ENCODE results near the gene TENT5C.

TENT5C gene

DNA sequence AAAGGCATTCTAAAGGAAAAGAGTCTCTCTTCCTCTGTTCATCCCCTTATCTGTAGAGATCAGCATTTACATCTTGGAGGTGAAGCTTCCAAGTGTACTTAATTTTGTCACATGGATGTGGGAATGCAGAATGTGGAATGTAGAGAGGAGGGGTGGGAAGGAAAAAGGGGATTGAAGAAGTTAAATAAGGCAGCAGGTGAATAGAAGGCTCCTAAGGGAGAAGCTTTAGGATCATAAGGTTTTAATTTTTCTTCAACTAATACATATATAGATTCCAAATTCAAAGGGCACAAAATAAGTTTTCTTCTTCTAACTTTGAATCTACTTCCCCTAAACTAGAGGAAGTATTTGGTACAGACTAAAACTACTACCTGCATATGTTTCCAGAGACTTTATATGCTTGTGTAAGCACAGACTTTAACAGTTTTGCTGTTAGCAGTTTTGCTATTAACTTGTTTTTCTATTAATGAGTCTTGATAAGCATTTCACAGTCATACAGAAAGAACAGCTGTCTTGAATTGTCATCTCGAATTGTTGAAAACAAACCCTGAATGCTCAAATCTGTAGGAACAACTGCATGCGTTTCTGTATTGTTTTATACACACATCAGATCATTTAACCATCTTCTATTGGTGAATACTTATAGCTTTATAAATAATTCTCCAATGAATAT is 12.7 kb downstream of the TENT5C start:
- Histone ChIP-seq H3K4me1 (ENCODE audit: control insufficient read depth in 2 of 2, insufficient read depth in 1 of 2, low read depth in 1 of 2, low read length in 2 of 2) (no peaks in the 10 kb centered on the region), H2AFZ (ENCODE audit: low read length) (no peak overlapping the region), H3K27ac (replicated peaks; ENCODE audit: low read length) (no peak overlapping the region), H2BK15ac (ENCODE audit: low read length) (no peak overlapping the region), H3K14ac (ENCODE audit: low read length) (no peak overlapping the region), H3K79me1 (ENCODE audit: low read depth, low read length) (no peaks in the 10 kb centered on the region), H3K4me3 (ENCODE audit: low read length in 2 of 2) (no peak overlapping the region), H3K23ac (ENCODE audit: low read depth, low read length, poor library complexity) (no peak overlapping the region), H2BK120ac (ENCODE audit: low read depth, low read length) (no peak overlapping the region), H3K27me3 (ENCODE audit: control insufficient read depth in 3 of 3, insufficient read depth in 3 of 3, low read depth in 1 of 3, low read length in 3 of 3) (peaks cover 0 to 25% (median 0%) of the 10 kb centered on the region in 3 experiments), H3K36me3 (replicated peaks in 1 of 2; ENCODE audit: control insufficient read depth in 2 of 2, insufficient read depth in 2 of 2, low read length in 2 of 2) (no peaks in the 10 kb centered on the region), H2BK5ac (ENCODE audit: low read length) (no peak overlapping the region), H4K8ac (ENCODE audit: low read depth, low read length) (no peak overlapping the region), H3K4me2 (ENCODE audit: insufficient read depth, low read length, poor library complexity, severe bottlenecking) (no peak overlapping the region), H2AK5ac (ENCODE audit: low read depth, low read length) (no peak overlapping the region), H3K9me3 (replicated peaks in 1 of 2; ENCODE audit: control insufficient read depth in 2 of 2, insufficient read depth in 1 of 2, low read depth in 1 of 2, low read length in 2 of 2) (no peaks in the 10 kb centered on the region), H3K4ac (ENCODE audit: low read length) (no peak overlapping the region), H4K91ac (ENCODE audit: low read depth, low read length, poor library complexity) (no peak overlapping the region), H3K18ac (ENCODE audit: low read length) (no peak overlapping the region), H2BK12ac (ENCODE audit: low read length) (no peak overlapping the region), H3K9ac (ENCODE audit: low read depth, low read length, poor library complexity) (no peak overlapping the region)
- no peak for DNase-seq (ENCODE audit: low spot score)
- no CpG with 5 or more reads among the region's 2 CpGs for WGBS, 2 donors (ENCODE audit: extremely low coverage in 2 of 2, insufficient read length in 2 of 2, insufficient replicate concordance in 1 of 2)

DNA sequence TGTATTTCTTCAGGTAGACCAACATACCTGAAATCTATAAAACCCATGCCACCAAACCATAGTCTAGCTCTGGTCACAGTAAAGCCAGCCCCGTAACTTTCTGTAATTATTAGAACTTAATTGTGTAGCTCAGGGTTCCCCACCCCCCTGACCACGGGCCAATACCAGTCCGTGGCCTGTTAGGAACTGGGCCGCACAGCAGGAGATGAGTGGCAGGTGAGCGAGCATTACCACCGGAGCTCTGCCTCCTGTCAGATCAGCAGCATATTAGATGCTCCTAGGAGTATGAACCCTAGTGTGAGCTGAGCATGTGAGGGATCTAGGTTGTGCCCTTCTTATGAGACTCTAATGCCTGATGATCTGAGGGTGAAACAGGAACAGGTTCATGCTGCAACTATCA is 14.6 kb downstream of the TENT5C start:
- no peak overlapping the region for H2AK5ac ChIP-seq (ENCODE audit: low read depth, low read length)
- H3K18ac ChIP-seq (ENCODE audit: low read length): no peak overlapping the region
- no peak overlapping the region for H3K23ac ChIP-seq (ENCODE audit: low read depth, low read length, poor library complexity)
- no peak overlapping the region for H3K4me2 ChIP-seq (ENCODE audit: insufficient read depth, low read length, poor library complexity, severe bottlenecking)
- no CpG with 5 or more reads among the region's 6 CpGs for WGBS, 2 donors (ENCODE audit: extremely low coverage in 2 of 2, insufficient read length in 2 of 2, insufficient replicate concordance in 1 of 2)
- no peaks in the 10 kb centered on the region for H3K36me3 ChIP-seq (replicated peaks in 1 of 2; ENCODE audit: control insufficient read depth in 2 of 2, insufficient read depth in 2 of 2, low read length in 2 of 2)
- H3K9ac ChIP-seq (ENCODE audit: low read depth, low read length, poor library complexity): no peak overlapping the region
- H3K4ac ChIP-seq (ENCODE audit: low read length): no peak overlapping the region
- no peak overlapping the region for H2AFZ ChIP-seq (ENCODE audit: low read length)
- H3K27ac ChIP-seq (replicated peaks; ENCODE audit: low read length): no peak overlapping the region
- H4K8ac ChIP-seq (ENCODE audit: low read depth, low read length): no peak overlapping the region
- H2BK12ac ChIP-seq (ENCODE audit: low read length): no peak overlapping the region
- H3K9me3 ChIP-seq (replicated peaks in 1 of 2; ENCODE audit: control insufficient read depth in 2 of 2, insufficient read depth in 1 of 2, low read depth in 1 of 2, low read length in 2 of 2): no peaks in the 10 kb centered on the region
- H2BK5ac ChIP-seq (ENCODE audit: low read length): no peak overlapping the region
- H3K4me3 ChIP-seq (ENCODE audit: low read length in 2 of 2): no peak overlapping the region
- H3K14ac ChIP-seq (ENCODE audit: low read length): no peak overlapping the region
- no peaks in the 10 kb centered on the region for H3K4me1 ChIP-seq (ENCODE audit: control insufficient read depth in 2 of 2, insufficient read depth in 1 of 2, low read depth in 1 of 2, low read length in 2 of 2)
- H3K79me1 ChIP-seq (ENCODE audit: low read depth, low read length): no peaks in the 10 kb centered on the region
- H4K91ac ChIP-seq (ENCODE audit: low read depth, low read length, poor library complexity): no peak overlapping the region
- no peak overlapping the region for H2BK15ac ChIP-seq (ENCODE audit: low read length)
- H3K27me3 ChIP-seq (ENCODE audit: control insufficient read depth in 3 of 3, insufficient read depth in 3 of 3, low read depth in 1 of 3, low read length in 3 of 3): peaks cover 0 to 22% (median 0%) of the 10 kb centered on the region in 3 experiments
- no peak for DNase-seq (ENCODE audit: low spot score)
- no peak overlapping the region for H2BK120ac ChIP-seq (ENCODE audit: low read depth, low read length)

DNA sequence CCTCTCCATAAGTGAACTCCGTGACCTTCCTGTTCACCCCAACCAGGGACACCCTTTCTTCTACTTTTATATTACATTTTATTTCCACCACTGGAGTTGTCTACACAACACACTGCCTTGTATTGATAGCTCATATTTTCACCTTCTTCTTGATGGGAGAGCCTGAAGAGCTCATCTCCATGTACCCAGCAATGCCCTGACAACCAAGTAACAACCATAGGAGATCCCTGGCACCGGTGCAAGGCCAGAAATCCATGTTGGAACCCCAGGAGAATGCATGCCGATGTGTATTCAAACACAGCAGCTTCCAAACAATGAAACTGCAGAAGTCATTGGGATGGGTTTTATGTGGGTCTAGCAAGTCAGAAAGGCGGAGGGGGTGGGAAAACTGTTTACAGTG is 15.5 kb downstream of the TENT5C start:
- H2BK5ac ChIP-seq (ENCODE audit: low read length): no peak overlapping the region
- DNase-seq (ENCODE audit: low spot score): no peak
- H4K8ac ChIP-seq (ENCODE audit: low read depth, low read length): no peak overlapping the region
- no peak overlapping the region for H3K4me2 ChIP-seq (ENCODE audit: insufficient read depth, low read length, poor library complexity, severe bottlenecking)
- no peak overlapping the region for H4K91ac ChIP-seq (ENCODE audit: low read depth, low read length, poor library complexity)
- WGBS, 2 donors (ENCODE audit: extremely low coverage in 2 of 2, insufficient read length in 2 of 2, insufficient replicate concordance in 1 of 2): no CpG with 5 or more reads among the region's 4 CpGs
- H2BK12ac ChIP-seq (ENCODE audit: low read length): no peak overlapping the region
- H3K18ac ChIP-seq (ENCODE audit: low read length): no peak overlapping the region
- no peak overlapping the region for H3K4ac ChIP-seq (ENCODE audit: low read length)
- H3K79me1 ChIP-seq (ENCODE audit: low read depth, low read length): no peaks in the 10 kb centered on the region
- no peak overlapping the region for H3K14ac ChIP-seq (ENCODE audit: low read length)
- no peaks in the 10 kb centered on the region for H3K9me3 ChIP-seq (replicated peaks in 1 of 2; ENCODE audit: control insufficient read depth in 2 of 2, insufficient read depth in 1 of 2, low read depth in 1 of 2, low read length in 2 of 2)
- H3K27me3 ChIP-seq (ENCODE audit: control insufficient read depth in 3 of 3, insufficient read depth in 3 of 3, low read depth in 1 of 3, low read length in 3 of 3): peaks cover 0 to 20% (median 0%) of the 10 kb centered on the region in 3 experiments
- H3K23ac ChIP-seq (ENCODE audit: low read depth, low read length, poor library complexity): no peak overlapping the region
- H3K4me3 ChIP-seq (ENCODE audit: low read length in 2 of 2): no peak overlapping the region
- H3K9ac ChIP-seq (ENCODE audit: low read depth, low read length, poor library complexity): no peak overlapping the region
- no peaks in the 10 kb centered on the region for H3K4me1 ChIP-seq (ENCODE audit: control insufficient read depth in 2 of 2, insufficient read depth in 1 of 2, low read depth in 1 of 2, low read length in 2 of 2)
- no peak overlapping the region for H2AK5ac ChIP-seq (ENCODE audit: low read depth, low read length)
- no peak overlapping the region for H2BK15ac ChIP-seq (ENCODE audit: low read length)
- no peak overlapping the region for H3K27ac ChIP-seq (replicated peaks; ENCODE audit: low read length)
- no peaks in the 10 kb centered on the region for H3K36me3 ChIP-seq (replicated peaks in 1 of 2; ENCODE audit: control insufficient read depth in 2 of 2, insufficient read depth in 2 of 2, low read length in 2 of 2)
- no peak overlapping the region for H2BK120ac ChIP-seq (ENCODE audit: low read depth, low read length)
- no peak overlapping the region for H2AFZ ChIP-seq (ENCODE audit: low read length)

DNA sequence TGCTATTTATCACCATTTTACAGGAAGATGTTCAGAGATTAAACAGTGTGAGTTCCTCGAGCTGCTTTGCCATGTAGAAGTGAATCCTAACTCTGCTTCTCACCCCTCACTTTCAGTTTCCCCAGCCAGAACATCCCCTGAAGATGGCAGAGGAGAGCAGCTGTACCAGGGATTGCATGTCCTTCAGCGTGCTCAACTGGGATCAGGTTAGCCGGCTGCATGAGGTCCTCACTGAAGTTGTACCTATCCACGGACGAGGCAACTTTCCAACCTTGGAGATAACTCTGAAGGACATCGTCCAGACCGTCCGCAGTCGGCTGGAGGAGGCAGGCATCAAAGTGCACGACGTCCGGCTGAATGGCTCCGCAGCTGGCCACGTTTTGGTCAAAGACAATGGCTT is 16.9 kb downstream of the TENT5C start:
- no peak overlapping the region for H3K14ac ChIP-seq (ENCODE audit: low read length)
- H3K4ac ChIP-seq (ENCODE audit: low read length): no peak overlapping the region
- H3K18ac ChIP-seq (ENCODE audit: low read length): no peak overlapping the region
- DNase-seq (ENCODE audit: low spot score): no peak
- H3K27me3 ChIP-seq (ENCODE audit: control insufficient read depth in 3 of 3, insufficient read depth in 3 of 3, low read depth in 1 of 3, low read length in 3 of 3): peaks cover 0 to 18% (median 0%) of the 10 kb centered on the region in 3 experiments
- H4K91ac ChIP-seq (ENCODE audit: low read depth, low read length, poor library complexity): no peak overlapping the region
- H4K8ac ChIP-seq (ENCODE audit: low read depth, low read length): no peak overlapping the region
- H3K23ac ChIP-seq (ENCODE audit: low read depth, low read length, poor library complexity): no peak overlapping the region
- no peak overlapping the region for H3K4me2 ChIP-seq (ENCODE audit: insufficient read depth, low read length, poor library complexity, severe bottlenecking)
- no peaks in the 10 kb centered on the region for H3K4me1 ChIP-seq (ENCODE audit: control insufficient read depth in 2 of 2, insufficient read depth in 1 of 2, low read depth in 1 of 2, low read length in 2 of 2)
- no peak overlapping the region for H3K4me3 ChIP-seq (ENCODE audit: low read length in 2 of 2)
- H3K36me3 ChIP-seq (replicated peaks in 1 of 2; ENCODE audit: control insufficient read depth in 2 of 2, insufficient read depth in 2 of 2, low read length in 2 of 2): no peaks in the 10 kb centered on the region
- H3K27ac ChIP-seq (replicated peaks; ENCODE audit: low read length): no peak overlapping the region
- no peak overlapping the region for H2BK5ac ChIP-seq (ENCODE audit: low read length)
- no CpG with 5 or more reads among the region's 14 CpGs for whole genome bisulfite sequencing, 2 donors (ENCODE audit: extremely low coverage in 2 of 2, insufficient read length in 2 of 2, insufficient replicate concordance in 1 of 2)
- H3K9me3 ChIP-seq (replicated peaks in 1 of 2; ENCODE audit: control insufficient read depth in 2 of 2, insufficient read depth in 1 of 2, low read depth in 1 of 2, low read length in 2 of 2): no peaks in the 10 kb centered on the region
- no peak overlapping the region for H2AFZ ChIP-seq (ENCODE audit: low read length)
- no peaks in the 10 kb centered on the region for H3K79me1 ChIP-seq (ENCODE audit: low read depth, low read length)
- no peak overlapping the region for H2BK15ac ChIP-seq (ENCODE audit: low read length)
- no peak overlapping the region for H2BK12ac ChIP-seq (ENCODE audit: low read length)
- H2AK5ac ChIP-seq (ENCODE audit: low read depth, low read length): no peak overlapping the region
- H2BK120ac ChIP-seq (ENCODE audit: low read depth, low read length): no peak overlapping the region
- no peak overlapping the region for H3K9ac ChIP-seq (ENCODE audit: low read depth, low read length, poor library complexity)

Measured in neuronal stem cell (in vitro differentiated cells).